HG02938 (cell line): ENCODE data around the gene TBCA.

Experiments
- ATAC-seq: cut with Tn5 transposase; IDR thresholded peaks from one replicate; pipeline ENCODE4 v1.9.1; 2021; ENCODE audit warnings: mild to moderate bottlenecking, moderate library complexity; ENCODE audit not compliant: unreplicated experiment

TBCA gene

GRCh38 chr5:77775790-77776553 is at the start of gene TBCA:
TSS of gene TBCA (minus strand) at chr5:77776339. CDS start at chr5:77776257, 82 bp downstream.
- peak; percentile 87 for ATAC-seq

- no peak for ATAC-seq
Measured at GRCh38 chr5:77824981-77825380, 48.8 kb upstream of the TBCA start.

GRCh38 chr5:77816686-77817085 is 40.5 kb upstream of the TBCA start:
- no peak for ATAC-seq

GRCh38 chr5:77812926-77813589 is 36.9 kb upstream of the TBCA start:
- ATAC-seq: no peak

- no peak for ATAC-seq
Measured at GRCh38 chr5:77806213-77806843, 30.2 kb upstream of the TBCA start.

- ATAC-seq: no peak
Measured at GRCh38 chr5:77798456-77798855, 22.3 kb upstream of the TBCA start.

- ATAC-seq: no peak
Measured at GRCh38 chr5:77797136-77797535, 21.0 kb upstream of the TBCA start.

- no peak for ATAC-seq
Measured at GRCh38 chr5:77795846-77796245, 19.7 kb upstream of the TBCA start.

GRCh38 chr5:77795268-77795667 is 19.1 kb upstream of the TBCA start:
- no peak for ATAC-seq

GRCh38 chr5:77791926-77792325 is 15.8 kb upstream of the TBCA start:
- ATAC-seq: no peak

- no peak for ATAC-seq
Measured at GRCh38 chr5:77791356-77791755, 15.2 kb upstream of the TBCA start.

GRCh38 chr5:77785229-77785628 is 9.1 kb upstream of the TBCA start:
- ATAC-seq: no peak

GRCh38 chr5:77784735-77785134 is 8.6 kb upstream of the TBCA start:
- no peak for ATAC-seq

GRCh38 chr5:77781076-77781475 is 4.9 kb upstream of the TBCA start:
- ATAC-seq: no peak

GRCh38 chr5:77778881-77779438 is 2.8 kb upstream of the TBCA start:
- no peak for ATAC-seq

- ATAC-seq: no peak
Measured at GRCh38 chr5:77778398-77778797, 2.3 kb upstream of the TBCA start.

- no peak for ATAC-seq
Measured at GRCh38 chr5:77777911-77778310, 1.8 kb upstream of the TBCA start.

- no peak for ATAC-seq
Measured at GRCh38 chr5:77777281-77777892, 1.2 kb upstream of the TBCA start.

GRCh38 chr5:77776554-77777206 is 541 bp upstream of the TBCA start:
- ATAC-seq: peak; percentile 20

GRCh38 chr5:77774981-77775789 is 954 bp downstream of the TBCA start:
- peak; percentile 31 for ATAC-seq
